SJCRH30 (cell line): ENCODE measurements around the gene RIOX2. TPM values are rescaled to one million over a fixed set of nuclear protein-coding genes. Genes with fewer than 3 reads are reported as not detected.
A peak's percentile ranks its signal among the peaks of the same experiment; 100 is the strongest.
"Not testable (repeated sequence)": the region's sequence is repeated elsewhere in the genome, so short reads cannot be mapped to it uniquely, and the experiment has no call there.

Experiments
- DNase-seq, 2 experiments: peaks; one replicate each; pipeline ENCODE4 v3.0.0-alpha.2; 2015 to 2020
- H3K27ac ChIP-seq: fragments of 250-450 bp; sonication (Bioruptor Pico); 2 replicates; pipeline ENCODE4 v1.5.1; 2020; ENCODE audit warnings: mild to moderate bottlenecking, moderate library complexity
- H3K27me3 ChIP-seq: fragments of 250-450 bp; sonication (Bioruptor Pico); 2 replicates; pipeline ENCODE4 v1.5.1; 2020; ENCODE audit warnings: mild to moderate bottlenecking, moderate library complexity
- H3K36me3 ChIP-seq: fragments of 250-450 bp; sonication (Bioruptor Pico); 2 replicates; pipeline ENCODE4 v1.5.1; 2020; ENCODE audit warnings: mild to moderate bottlenecking, moderate library complexity
- H3K4me1 ChIP-seq: fragments of 250-450 bp; sonication (Bioruptor Pico); 2 replicates; pipeline ENCODE4 v1.5.1; 2020; ENCODE audit warnings: mild to moderate bottlenecking, moderate library complexity
- H3K4me3 ChIP-seq: fragments of 250-450 bp; sonication (Bioruptor Pico); 2 replicates; pipeline ENCODE4 v1.5.1; 2020; ENCODE audit warnings: mild to moderate bottlenecking, moderate library complexity
- H3K9me3 ChIP-seq: fragments of 250-450 bp; sonication (Bioruptor Pico); replicated peaks from 2 replicates; pipeline ENCODE4 v1.5.1; 2020; ENCODE audit warnings: mild to moderate bottlenecking, moderate library complexity
- total RNA-seq: library from RNA; depleted of rRNA; stranded (reverse); fragments of >200 nt; shearing (Covaris generic); gene quantifications from 2 replicates; pipeline ENCODE4 v1.2.3, GENCODE V29; 2014

Gene RIOX2
- total RNA-seq, 1 experiment from 2014 or later, result 54.6 TPM

GRCh38 chr3:97930018-97930417, 42.2 kb downstream of the RIOX2 start:
- H3K36me3 ChIP-seq, result peaks cover 11% of the 10 kb centered on the region
- no peak for DNase-seq
- H3K27ac ChIP-seq, result no peak overlapping the region
- no peaks in the 10 kb centered on the region; the same call in 1 of the 2 replicates for H3K9me3 ChIP-seq
- H3K4me1 ChIP-seq, result peaks cover 4% of the 10 kb centered on the region; the same call in 1 of the 2 replicates
- no peaks in the 10 kb centered on the region for H3K27me3 ChIP-seq
- H3K4me3 ChIP-seq, result no peak overlapping the region

DNA sequence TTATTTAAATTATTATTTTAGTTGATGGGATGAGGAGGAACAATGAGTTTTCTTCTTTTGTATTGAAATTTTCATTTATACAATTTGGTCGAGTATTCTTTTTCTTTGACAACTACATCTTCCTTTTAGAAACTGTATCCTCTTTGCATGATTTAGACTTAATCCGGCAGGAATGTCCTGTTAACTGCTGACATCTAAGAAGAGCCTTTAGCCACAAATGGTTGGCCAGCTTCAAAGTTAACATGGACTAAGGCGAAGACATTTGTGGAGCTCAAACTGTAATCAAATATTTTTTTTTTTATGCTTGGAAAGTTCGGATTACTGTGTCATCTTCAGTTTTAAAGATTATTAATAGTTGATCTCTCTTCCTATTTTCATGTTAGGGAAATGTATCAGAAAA, 43.2 kb downstream of the RIOX2 start:
- no peaks in the 10 kb centered on the region for H3K27me3 ChIP-seq
- peak in 1 of 2 experiments; percentile 23 for DNase-seq
- H3K36me3 ChIP-seq, result peaks cover 5% of the 10 kb centered on the region
- H3K4me3 ChIP-seq, result no peak overlapping the region
- peaks cover 4% of the 10 kb centered on the region; the same call in 1 of the 2 replicates for H3K4me1 ChIP-seq
- no peaks in the 10 kb centered on the region; the same call in 1 of the 2 replicates for H3K9me3 ChIP-seq
- H3K27ac ChIP-seq, result no peak overlapping the region

GRCh38 chr3:97927704-97928103, 44.5 kb downstream of the RIOX2 start:
- no peak overlapping the region for H3K4me3 ChIP-seq
- no peak for DNase-seq
- H3K27ac ChIP-seq, result no peak overlapping the region
- H3K36me3 ChIP-seq, result peaks cover 7% of the 10 kb centered on the region
- peaks cover 4% of the 10 kb centered on the region; the same call in 1 of the 2 replicates for H3K4me1 ChIP-seq
- no peaks in the 10 kb centered on the region for H3K27me3 ChIP-seq
- no peaks in the 10 kb centered on the region; the same call in 1 of the 2 replicates for H3K9me3 ChIP-seq

DNA sequence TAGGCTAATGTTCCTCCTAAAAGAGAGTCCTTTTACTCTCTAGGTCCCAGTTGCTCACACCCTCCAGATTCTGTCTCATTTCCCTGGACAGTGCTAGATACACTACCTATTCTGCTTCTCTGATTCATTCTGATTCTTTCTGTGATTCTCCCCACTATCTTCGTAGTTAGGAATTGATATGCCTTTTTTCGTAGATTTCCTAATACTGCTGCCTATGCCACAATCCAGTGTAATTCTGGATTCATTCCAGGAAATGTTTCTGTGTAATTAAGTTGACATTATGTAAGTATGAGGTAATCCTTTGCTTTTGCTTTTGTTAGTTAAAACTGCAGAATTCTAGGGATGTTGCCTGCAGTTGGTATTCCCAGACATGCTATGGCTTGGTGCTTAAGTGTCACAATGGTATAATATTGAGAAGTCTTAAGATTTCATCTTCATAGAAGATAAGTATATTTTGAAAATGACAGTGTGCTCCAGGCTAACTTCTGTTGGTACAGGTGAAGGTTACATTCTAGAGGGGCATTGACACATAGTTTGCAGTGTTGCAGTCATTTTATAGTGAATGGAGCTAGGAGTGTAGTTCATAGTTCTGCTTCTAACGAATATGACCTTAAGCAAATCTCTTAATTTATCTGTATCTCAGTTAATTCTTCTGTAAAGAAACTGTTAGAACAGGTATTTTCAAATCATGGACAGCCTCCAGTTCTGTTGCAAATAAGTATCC, 54.3 kb downstream of the RIOX2 start:
- H3K27me3 ChIP-seq, result no peaks in the 10 kb centered on the region
- H3K9me3 ChIP-seq, result no peaks in the 10 kb centered on the region
- H3K27ac ChIP-seq, result no peak overlapping the region
- no peaks in the 10 kb centered on the region for H3K4me1 ChIP-seq
- no peak overlapping the region for H3K4me3 ChIP-seq
- peaks cover 2% of the 10 kb centered on the region; the same call in 1 of the 2 replicates for H3K36me3 ChIP-seq
- DNase-seq, result no peak

DNA sequence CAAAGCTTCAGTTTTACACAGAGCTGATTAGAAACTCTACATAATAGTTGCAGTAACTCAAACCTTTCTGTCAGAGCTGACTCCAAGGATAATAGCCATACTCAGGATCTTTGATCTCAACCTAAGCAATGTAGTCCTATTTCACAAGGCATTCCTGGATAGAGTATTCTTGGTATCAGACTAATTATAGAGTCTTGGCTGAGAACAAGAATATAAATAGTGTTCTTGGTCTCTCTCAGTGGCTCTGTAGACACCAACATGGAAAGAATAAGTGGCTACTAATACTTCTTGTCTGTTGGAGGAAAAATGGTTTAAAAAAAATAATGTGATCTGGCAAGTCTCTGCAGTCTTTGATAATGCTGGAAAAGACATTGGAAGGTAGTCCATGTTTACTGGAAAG, 55.7 kb downstream of the RIOX2 start:
- H3K4me3 ChIP-seq, result no peak overlapping the region
- no peaks in the 10 kb centered on the region for H3K4me1 ChIP-seq
- H3K27ac ChIP-seq, result no peak overlapping the region
- no peak for DNase-seq
- no peaks in the 10 kb centered on the region for H3K9me3 ChIP-seq
- H3K27me3 ChIP-seq, result no peaks in the 10 kb centered on the region
- H3K36me3 ChIP-seq, result peaks cover 5% of the 10 kb centered on the region; the same call in 1 of the 2 replicates

- Histone ChIP-seq H3K4me3 (no peak overlapping the region), H3K27ac (no peak overlapping the region), H3K4me1 (no peaks in the 10 kb centered on the region), H3K36me3 (peaks cover 5% of the 10 kb centered on the region), H3K9me3 (no peaks in the 10 kb centered on the region), H3K27me3 (no peaks in the 10 kb centered on the region)
- no peak for DNase-seq
Observed at GRCh38 chr3:97914388-97914787, 57.8 kb downstream of the RIOX2 start.

DNA sequence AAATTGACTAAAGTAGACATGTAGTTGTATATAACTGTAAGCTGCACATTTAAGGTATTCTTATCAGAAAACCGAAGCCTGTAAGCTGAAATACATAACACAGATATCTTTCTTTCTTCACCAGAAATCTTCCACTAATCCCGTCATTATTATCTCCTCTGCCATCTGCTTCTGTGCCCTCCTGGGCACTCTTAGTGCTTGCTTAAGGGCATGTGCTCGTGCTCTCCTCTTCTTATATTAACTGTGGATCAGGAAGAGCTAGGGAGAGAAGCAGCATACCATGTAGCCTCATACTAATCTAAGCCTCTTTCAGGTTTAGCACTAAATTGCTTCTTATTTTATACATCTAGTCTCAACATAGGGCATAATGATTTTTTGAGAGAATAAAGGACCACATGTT, 60.8 kb downstream of the RIOX2 start:
- no peaks in the 10 kb centered on the region for H3K4me1 ChIP-seq
- H3K4me3 ChIP-seq, result no peak overlapping the region
- no peaks in the 10 kb centered on the region for H3K27me3 ChIP-seq
- DNase-seq, result no peak
- no peak overlapping the region for H3K27ac ChIP-seq
- peaks cover 5% of the 10 kb centered on the region for H3K36me3 ChIP-seq
- H3K9me3 ChIP-seq, result no peaks in the 10 kb centered on the region

GRCh38 chr3:97910931-97911351, 61.3 kb downstream of the RIOX2 start:
- Histone ChIP-seq H3K9me3 (no peaks in the 10 kb centered on the region), H3K4me1 (no peaks in the 10 kb centered on the region), H3K27ac (no peak overlapping the region), H3K36me3 (peaks cover 5% of the 10 kb centered on the region), H3K4me3 (no peak overlapping the region), H3K27me3 (no peaks in the 10 kb centered on the region)
- no peak for DNase-seq

GRCh38 chr3:97910236-97910831, 61.9 kb downstream of the RIOX2 start:
- H3K4me1 ChIP-seq, H3K27me3 ChIP-seq, H3K36me3 ChIP-seq, H3K9me3 ChIP-seq, DNase-seq, H3K4me3 ChIP-seq, H3K27ac ChIP-seq: not testable (repeated sequence)

- H3K4me1 ChIP-seq, H3K27me3 ChIP-seq, H3K9me3 ChIP-seq, DNase-seq, H3K4me3 ChIP-seq, H3K36me3 ChIP-seq, H3K27ac ChIP-seq: not testable (repeated sequence)
Observed at GRCh38 chr3:97909830-97910229, 62.4 kb downstream of the RIOX2 start.

GRCh38 chr3:97901313-97902248, 70.7 kb downstream of the RIOX2 start:
- H3K4me3 ChIP-seq, result no peak overlapping the region
- H3K4me1 ChIP-seq, result no peaks in the 10 kb centered on the region
- no peak for DNase-seq
- H3K9me3 ChIP-seq, result no peaks in the 10 kb centered on the region
- no peaks in the 10 kb centered on the region for H3K27me3 ChIP-seq
- no peak overlapping the region for H3K27ac ChIP-seq
- peaks cover 6% of the 10 kb centered on the region; the same call in 1 of the 2 replicates for H3K36me3 ChIP-seq

GRCh38 chr3:97899331-97899730, 72.9 kb downstream of the RIOX2 start:
- H3K27ac ChIP-seq, result no peak overlapping the region
- no peaks in the 10 kb centered on the region for H3K4me1 ChIP-seq
- H3K9me3 ChIP-seq, result no peaks in the 10 kb centered on the region
- H3K36me3 ChIP-seq, result peaks cover 6% of the 10 kb centered on the region; the same call in 1 of the 2 replicates
- no peak overlapping the region for H3K4me3 ChIP-seq
- no peak for DNase-seq
- no peaks in the 10 kb centered on the region for H3K27me3 ChIP-seq

GRCh38 chr3:97896547-97896946, 75.7 kb downstream of the RIOX2 start:
- Histone ChIP-seq H3K27me3 (no peaks in the 10 kb centered on the region), H3K9me3 (no peaks in the 10 kb centered on the region), H3K27ac (no peak overlapping the region), H3K36me3 (peaks cover 6% of the 10 kb centered on the region; the same call in 1 of the 2 replicates), H3K4me1 (no peaks in the 10 kb centered on the region), H3K4me3 (no peak overlapping the region)
- DNase-seq, result no peak

- Histone ChIP-seq H3K9me3 (no peaks in the 10 kb centered on the region), H3K4me3 (no peak overlapping the region), H3K4me1 (no peaks in the 10 kb centered on the region), H3K36me3 (peaks cover 6% of the 10 kb centered on the region; the same call in 1 of the 2 replicates), H3K27ac (no peak overlapping the region), H3K27me3 (no peaks in the 10 kb centered on the region)
- DNase-seq, result no peak
Observed at GRCh38 chr3:97896129-97896528, 76.1 kb downstream of the RIOX2 start.

DNA sequence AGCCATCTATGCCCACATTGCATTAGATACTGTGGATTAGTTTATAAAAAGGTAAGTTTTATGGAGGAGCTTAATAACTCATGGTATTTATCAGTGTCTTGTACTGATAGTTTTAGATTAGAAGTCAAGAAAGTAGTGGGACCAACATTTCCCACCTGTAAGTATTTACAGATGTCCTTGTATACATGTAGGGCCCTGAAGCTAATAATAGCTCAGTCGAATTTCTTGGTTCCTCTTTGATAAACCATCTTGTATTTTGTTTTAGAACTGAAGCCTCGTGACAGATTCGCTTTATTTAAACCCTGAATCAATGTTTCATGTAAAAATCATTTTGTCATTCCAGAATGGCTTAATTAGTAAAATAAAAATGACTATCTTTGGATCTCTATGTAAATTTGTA, 77.0 kb downstream of the RIOX2 start:
- H3K27me3 ChIP-seq, result no peaks in the 10 kb centered on the region
- DNase-seq, result no peak
- H3K4me3 ChIP-seq, result no peak overlapping the region
- H3K36me3 ChIP-seq, result peaks cover 2% of the 10 kb centered on the region; the same call in 1 of the 2 replicates
- no peaks in the 10 kb centered on the region for H3K9me3 ChIP-seq
- H3K27ac ChIP-seq, result no peak overlapping the region
- no peaks in the 10 kb centered on the region for H3K4me1 ChIP-seq
